NCI-H1105 treated with DMSO at 0.1 percent for 48 hours (cell line): Measurements from ENCODE around the gene AIF1.
A peak's percentile ranks its signal among the peaks of the same experiment; 100 is the strongest.

Source experiments
- DNase-seq: peaks from one replicate; lab custom pipeline; 2025; lab: John Stamatoyannopoulos, UW

The AIF1 gene

GRCh38 chr6:31642798-31643570 is 27.9 kb downstream of the AIF1 start:
- DNase-seq: no peak

GRCh38 chr6:31643818-31644454 is 28.9 kb downstream of the AIF1 start:
- DNase-seq: no peak

- DNase-seq: no peak
These were observed 30.3 kb downstream of the AIF1 start for GRCh38 chr6:31645325-31645724.

GRCh38 chr6:31651602-31652191 is 36.7 kb downstream of the AIF1 start:
- DNase-seq: peak; percentile 60

- DNase-seq: peak; percentile 97
These were observed 38.1 kb downstream of the AIF1 start for GRCh38 chr6:31652925-31653724.

- no peak for DNase-seq
These were observed 39.7 kb downstream of the AIF1 start for GRCh38 chr6:31654574-31655348.

GRCh38 chr6:31655349-31656237 is 40.6 kb downstream of the AIF1 start, which contains the start of gene APOM:
TSS of gene APOM (plus strand) at chr6:31655894. CDS start at chr6:31655967, 73 bp downstream.
- DNase-seq: no peak

GRCh38 chr6:31657406-31658157 is 42.5 kb downstream of the AIF1 start:
- DNase-seq: no peak

GRCh38 chr6:31658158-31658688 is 43.2 kb downstream of the AIF1 start:
- no peak for DNase-seq

GRCh38 chr6:31658983-31659648 is 44.1 kb downstream of the AIF1 start:
- DNase-seq: no peak

- no peak for DNase-seq
These were observed 44.8 kb downstream of the AIF1 start for GRCh38 chr6:31659649-31660380.

- DNase-seq: peak; percentile 87
These were observed 45.6 kb downstream of the AIF1 start, which contains the start of gene C6orf47 for GRCh38 chr6:31660381-31661261. TSS of gene C6orf47 (minus strand) at chr6:31660778. CDS start at chr6:31659947, 831 bp downstream.

GRCh38 chr6:31661262-31662123 is 46.5 kb downstream of the AIF1 start:
- DNase-seq: no peak

- DNase-seq: no peak
These were observed 47.2 kb downstream of the AIF1 start for GRCh38 chr6:31662124-31662723.

- no peak for DNase-seq
These were observed 48.3 kb downstream of the AIF1 start for GRCh38 chr6:31663126-31663960.
